Nephron (organoid): Measurements from ENCODE around the gene TSGA10.

Experiments used
- H3K27ac Mint-ChIP-seq, 3 experiments: 2 replicates each; pipeline ENCODE4 v1.8.0; 2020; ENCODE audit warnings: mixed read lengths in 3 of 3, mild to moderate bottlenecking in 2 of 3, moderate library complexity in 1 of 3
- H3K27me3 Mint-ChIP-seq: 2 replicates; pipeline ENCODE4 v1.8.0; 2021; ENCODE audit warnings: low read depth, mild to moderate bottlenecking, moderate library complexity, mixed read lengths
- H3K36me3 Mint-ChIP-seq: 2 replicates; pipeline ENCODE4 v1.8.0; 2020; ENCODE audit warnings: low read depth, mixed read lengths
- H3K4me1 Mint-ChIP-seq: 2 replicates; pipeline ENCODE4 v1.8.0; 2020; ENCODE audit warnings: mixed read lengths
- H3K4me3 Mint-ChIP-seq, 3 experiments: 2 replicates each; pipeline ENCODE4 v1.8.0; 2020; ENCODE audit warnings: mild to moderate bottlenecking in 3 of 3, mixed read lengths in 3 of 3, moderate library complexity in 2 of 3
- H3K9me3 Mint-ChIP-seq: 2 replicates; pipeline ENCODE4 v1.8.0; 2020; ENCODE audit warnings: mixed read lengths
- CTCF ChIP-seq, 3 experiments: fragments of 200-600 bp; sonication (generic); IDR thresholded peaks; one replicate each; pipeline ENCODE4 v1.5.0; 2021; ENCODE audit warnings: antibody characterized with exemption in 3 of 3; ENCODE audit not compliant: unreplicated experiment in 3 of 3

The TSGA10 gene

DNA sequence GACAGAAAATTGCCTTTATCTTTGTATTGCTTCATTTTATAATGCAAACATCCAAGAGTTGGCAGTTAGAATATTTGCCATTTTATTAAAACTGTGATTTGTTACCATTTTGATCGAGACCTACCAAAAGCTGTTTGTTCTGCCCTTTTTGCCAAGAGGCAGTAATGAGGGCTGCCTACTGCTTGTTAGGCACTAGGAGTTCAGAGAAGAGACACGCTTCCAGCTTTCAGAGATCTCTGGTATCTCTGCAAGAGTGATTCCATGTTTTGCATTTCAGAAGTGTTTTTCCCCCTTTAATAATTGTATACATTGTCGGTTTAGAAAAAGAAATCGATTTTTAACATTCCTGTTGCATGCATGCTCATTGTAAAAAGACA, 26.9 kb upstream of the TSGA10 start:
- Mint-ChIP-seq H3K4me1 (peaks cover 21% of the 10 kb centered on the region), H3K27me3 (no peaks in the 10 kb centered on the region), H3K4me3 (peak overlapping the region; percentile 98 to 100 (median 100)), H3K27ac (peak overlapping the region; percentile 82 to 97 (median 91)), H3K9me3 (no peaks in the 10 kb centered on the region), H3K36me3 (peaks cover 10% of the 10 kb centered on the region)
- no peak for TF ChIP-seq CTCF (IDR thresholded peaks at IDR 0.05; ENCODE audit: unreplicated experiment in 3 of 3)

- peak within 1 kb of the TSS; percentile 82 to 97 (median 91) for H3K27ac Mint-ChIP-seq
- peaks cover 21% of the 10 kb centered on the region for H3K4me1 Mint-ChIP-seq
- no peaks in the 10 kb centered on the region for H3K9me3 Mint-ChIP-seq
- no peak for TF ChIP-seq CTCF (IDR thresholded peaks at IDR 0.05; ENCODE audit: unreplicated experiment in 3 of 3)
- H3K36me3 Mint-ChIP-seq = peaks cover 8% of the 10 kb centered on the region
- peak within 1 kb of the TSS; percentile 98 to 100 (median 100) for H3K4me3 Mint-ChIP-seq
- no peaks in the 10 kb centered on the region for H3K27me3 Mint-ChIP-seq
These were observed 26.2 kb upstream of the TSGA10 start, which contains the start of the genes MITD1 and MRPL30 for GRCh38 chr2:99180755-99181623. Gene MITD1 (minus strand): TSS chr2:99181058. CDS start chr2:99180981, 77 bp downstream. Gene MRPL30 (plus strand): TSS chr2:99181184. CDS start chr2:99186204, 5,020 bp downstream.

DNA sequence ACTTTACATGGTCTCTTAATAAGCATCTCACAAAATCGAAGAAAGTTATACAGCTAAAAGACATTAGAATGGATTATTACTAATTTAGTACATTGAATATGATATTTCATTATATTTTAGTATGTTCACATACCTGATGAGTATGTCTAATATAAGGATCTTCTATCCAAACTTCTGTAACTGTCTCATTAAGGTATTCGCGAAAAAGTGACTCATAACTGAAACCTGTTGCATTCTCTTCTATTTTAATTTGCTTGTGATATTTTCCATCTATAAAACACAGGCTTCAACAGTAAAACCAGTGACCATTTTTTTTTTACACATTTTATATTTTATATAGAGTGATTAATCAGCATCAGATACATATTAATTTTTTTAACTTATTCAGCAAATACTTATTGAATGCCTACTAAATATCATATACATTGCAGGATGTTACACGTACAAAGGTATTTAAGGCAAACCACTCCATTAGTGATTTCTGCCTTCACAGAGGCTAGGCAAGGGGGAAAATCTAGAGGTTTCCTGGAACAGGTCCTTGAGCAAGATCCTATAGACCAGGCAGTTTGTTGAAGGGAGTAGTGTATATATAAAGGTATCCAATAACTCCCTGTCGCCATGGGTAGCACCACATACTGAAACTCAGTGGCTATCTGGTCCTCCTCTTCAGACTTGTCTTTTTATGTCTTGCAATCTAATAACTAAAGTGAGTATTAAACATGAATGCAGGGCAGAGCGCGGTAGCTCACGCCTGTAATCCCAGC, 16.8 kb upstream of the TSGA10 start:
- TF ChIP-seq CTCF (IDR thresholded peaks at IDR 0.05; ENCODE audit: unreplicated experiment in 3 of 3) = no peak
- Mint-ChIP-seq H3K4me1 (no peaks in the 10 kb centered on the region), H3K27ac (no peak overlapping the region), H3K9me3 (no peaks in the 10 kb centered on the region), H3K27me3 (no peaks in the 10 kb centered on the region), H3K4me3 (no peak overlapping the region), H3K36me3 (peaks cover 34% of the 10 kb centered on the region)

DNA sequence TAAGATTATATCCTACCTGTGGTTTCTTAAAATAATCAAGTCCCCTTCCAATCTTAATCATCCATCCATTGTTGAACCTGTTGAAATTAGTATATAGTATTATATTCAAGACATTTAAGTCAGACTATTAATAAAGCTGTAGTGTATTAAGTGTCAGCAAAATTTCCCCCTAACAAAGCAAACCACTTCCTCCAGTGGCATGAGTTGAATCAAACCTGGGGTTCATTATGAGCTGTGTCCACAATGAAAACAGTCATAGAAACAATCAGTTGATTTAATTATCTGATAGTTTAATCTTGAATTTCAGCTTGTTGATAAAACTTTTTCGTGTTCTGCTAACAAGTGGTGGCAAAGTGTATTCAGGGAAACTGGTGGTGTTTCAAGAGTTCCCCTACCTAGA, 14.8 kb upstream of the TSGA10 start:
- peaks cover 42% of the 10 kb centered on the region for H3K36me3 Mint-ChIP-seq
- H3K9me3 Mint-ChIP-seq = no peaks in the 10 kb centered on the region
- no peaks in the 10 kb centered on the region for H3K4me1 Mint-ChIP-seq
- H3K4me3 Mint-ChIP-seq = no peak overlapping the region
- H3K27me3 Mint-ChIP-seq = no peaks in the 10 kb centered on the region
- no peak for TF ChIP-seq CTCF (IDR thresholded peaks at IDR 0.05; ENCODE audit: unreplicated experiment in 3 of 3)
- no peak overlapping the region for H3K27ac Mint-ChIP-seq

DNA sequence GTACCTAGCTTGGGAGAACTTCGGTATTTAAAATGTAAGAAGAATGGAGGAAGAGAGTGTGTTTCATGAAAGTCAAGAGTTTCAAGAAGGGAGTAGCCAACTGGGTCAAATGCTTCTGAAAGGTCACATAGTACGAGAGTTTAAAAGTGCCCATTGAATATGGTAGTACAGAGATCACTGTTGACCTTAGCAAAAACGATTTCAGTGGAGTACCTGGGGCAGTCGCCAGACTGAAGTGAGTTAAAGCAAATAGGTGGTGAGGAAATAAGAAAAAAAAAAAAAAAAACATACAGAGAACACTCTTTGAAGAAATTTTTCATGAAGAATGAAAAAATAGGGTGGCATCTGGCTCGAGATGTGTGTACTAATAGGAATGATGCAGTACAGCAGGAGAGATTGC, 11.5 kb upstream of the TSGA10 start:
- H3K36me3 Mint-ChIP-seq = peaks cover 45% of the 10 kb centered on the region
- H3K4me3 Mint-ChIP-seq = no peak overlapping the region
- no peaks in the 10 kb centered on the region for H3K4me1 Mint-ChIP-seq
- no peaks in the 10 kb centered on the region for H3K9me3 Mint-ChIP-seq
- TF ChIP-seq CTCF (IDR thresholded peaks at IDR 0.05; ENCODE audit: unreplicated experiment in 3 of 3) = no peak
- H3K27ac Mint-ChIP-seq = no peak overlapping the region
- H3K27me3 Mint-ChIP-seq = no peaks in the 10 kb centered on the region
